Activated CD4-positive, alpha-beta T cell treated with anti-CD3 and anti-CD28 coated beads, Interleukin-2, amount 50 U/mL, for 1 hour (primary cell): Measurements from ENCODE around the gene ARHGEF40.
A peak's percentile ranks its signal among the peaks of the same experiment; 100 is the strongest.

ENCODE experiments used
- DNase-seq: peaks from one replicate; pipeline ENCODE4 v3.0.0-alpha.2; 2020

ARHGEF40 gene

GRCh38 chr14:21060614-21061346 lies 9.3 kb upstream of the ARHGEF40 start:
- no peak for DNase-seq

GRCh38 chr14:21061347-21061668 lies 8.8 kb upstream of the ARHGEF40 start:
- DNase-seq: no peak

- DNase-seq: no peak
Observed at GRCh38 chr14:21063479-21063878, 6.6 kb upstream of the ARHGEF40 start.

GRCh38 chr14:21066882-21067502 lies 3.1 kb upstream of the ARHGEF40 start:
- DNase-seq: no peak

- peak; percentile 53 for DNase-seq
Observed at GRCh38 chr14:21068521-21069387, 1.4 kb upstream of the ARHGEF40 start.

- peak; percentile 25 for DNase-seq
Observed at GRCh38 chr14:21069388-21070082, 569 bp upstream of the ARHGEF40 start.

GRCh38 chr14:21070610-21071224 lies 613 bp downstream of the ARHGEF40 start:
- DNase-seq: no peak

GRCh38 chr14:21071225-21072030 lies 1.3 kb downstream of the ARHGEF40 start:
- peak; percentile 39 for DNase-seq

GRCh38 chr14:21072031-21072473 lies 1.9 kb downstream of the ARHGEF40 start:
- DNase-seq: no peak

GRCh38 chr14:21072781-21073339 lies 2.8 kb downstream of the ARHGEF40 start:
- DNase-seq: no peak

GRCh38 chr14:21073921-21074320 lies 3.8 kb downstream of the ARHGEF40 start:
- DNase-seq: no peak

GRCh38 chr14:21074398-21075272 lies 4.5 kb downstream of the ARHGEF40 start:
- DNase-seq: no peak

GRCh38 chr14:21075719-21076437 lies 5.8 kb downstream of the ARHGEF40 start:
- DNase-seq: no peak

GRCh38 chr14:21077672-21078071 lies 7.6 kb downstream of the ARHGEF40 start:
- no peak for DNase-seq

- no peak for DNase-seq
Observed at GRCh38 chr14:21078287-21078686, 8.2 kb downstream of the ARHGEF40 start.

GRCh38 chr14:21078726-21079125 lies 8.6 kb downstream of the ARHGEF40 start:
- no peak for DNase-seq

- no peak for DNase-seq
Observed at GRCh38 chr14:21081521-21082142, 11.5 kb downstream of the ARHGEF40 start.

GRCh38 chr14:21083565-21084325 lies 13.6 kb downstream of the ARHGEF40 start:
- no peak for DNase-seq
